ENCODE data around the gene RASSF8.
A peak's percentile ranks its signal among the peaks of the same experiment; 100 is the strongest.
"Not testable (repeated sequence)": the region's sequence is repeated elsewhere in the genome, so short reads cannot be mapped to it uniquely, and the experiment has no call there.

Gene RASSF8

DNA sequence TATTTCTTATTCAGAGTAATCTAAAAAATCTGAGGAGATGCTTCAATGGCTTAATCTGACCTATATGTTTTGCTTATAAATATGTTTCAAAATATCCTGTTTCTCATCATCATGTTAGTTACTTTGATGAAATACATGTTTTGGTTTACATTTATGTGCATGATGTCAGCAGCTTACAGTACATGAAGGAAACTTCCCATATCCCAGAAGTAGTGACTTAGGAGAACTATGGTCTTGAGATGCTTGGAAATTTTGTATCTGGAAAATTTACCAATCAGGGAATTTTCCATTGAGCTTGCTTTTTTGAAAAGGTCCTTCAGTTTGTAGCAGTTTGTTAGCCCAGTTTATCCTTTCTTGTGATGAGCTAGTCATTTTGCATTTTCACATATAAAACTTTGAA, 73.3 kb downstream of the RASSF8 start:
- no peak for DNase-seq

DNA sequence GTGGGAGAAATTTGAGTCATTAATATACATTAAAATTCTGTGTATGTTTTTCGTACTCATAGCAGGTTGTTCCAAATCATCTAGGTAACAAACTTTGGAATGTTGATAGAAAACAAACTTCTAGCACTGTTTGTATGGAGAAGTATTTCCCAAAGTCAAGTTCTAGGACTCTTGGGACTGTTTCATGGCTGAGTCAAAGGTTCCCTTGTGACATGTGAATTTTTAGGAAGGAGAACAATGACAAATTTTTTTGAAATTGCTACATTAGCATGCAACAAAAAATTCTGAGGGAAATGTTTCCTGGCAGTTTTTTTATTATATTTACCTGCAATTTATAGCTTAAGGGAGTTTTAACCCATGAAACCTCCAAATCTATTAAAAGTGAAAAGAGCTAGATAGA, 73.8 kb downstream of the RASSF8 start:
- no peak for DNase-seq

DNA sequence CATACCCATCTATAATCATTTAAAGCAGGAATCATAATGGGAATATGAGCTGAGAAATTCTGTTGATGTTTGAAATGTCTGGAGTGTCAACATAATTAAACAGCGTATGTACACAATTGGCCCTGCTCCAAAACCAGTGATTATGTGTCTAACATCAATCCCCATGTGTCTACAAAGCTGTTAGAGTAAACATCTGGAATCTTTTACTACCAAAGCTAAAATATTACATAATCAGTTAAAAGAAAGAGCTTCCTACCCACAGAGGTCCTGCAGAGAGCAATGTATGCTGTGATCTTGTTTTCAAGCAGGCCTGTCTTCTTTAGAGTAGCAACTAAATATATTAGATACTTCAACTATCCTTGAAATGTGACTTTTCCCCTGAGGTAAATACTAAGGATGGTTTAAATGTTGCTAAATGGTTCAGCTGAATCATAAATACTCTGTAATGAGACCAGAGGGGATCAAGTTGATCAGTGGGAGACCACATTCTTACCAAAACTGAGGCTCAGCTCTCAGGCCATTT, 74.3 kb downstream of the RASSF8 start:
- no peak for DNase-seq

DNA sequence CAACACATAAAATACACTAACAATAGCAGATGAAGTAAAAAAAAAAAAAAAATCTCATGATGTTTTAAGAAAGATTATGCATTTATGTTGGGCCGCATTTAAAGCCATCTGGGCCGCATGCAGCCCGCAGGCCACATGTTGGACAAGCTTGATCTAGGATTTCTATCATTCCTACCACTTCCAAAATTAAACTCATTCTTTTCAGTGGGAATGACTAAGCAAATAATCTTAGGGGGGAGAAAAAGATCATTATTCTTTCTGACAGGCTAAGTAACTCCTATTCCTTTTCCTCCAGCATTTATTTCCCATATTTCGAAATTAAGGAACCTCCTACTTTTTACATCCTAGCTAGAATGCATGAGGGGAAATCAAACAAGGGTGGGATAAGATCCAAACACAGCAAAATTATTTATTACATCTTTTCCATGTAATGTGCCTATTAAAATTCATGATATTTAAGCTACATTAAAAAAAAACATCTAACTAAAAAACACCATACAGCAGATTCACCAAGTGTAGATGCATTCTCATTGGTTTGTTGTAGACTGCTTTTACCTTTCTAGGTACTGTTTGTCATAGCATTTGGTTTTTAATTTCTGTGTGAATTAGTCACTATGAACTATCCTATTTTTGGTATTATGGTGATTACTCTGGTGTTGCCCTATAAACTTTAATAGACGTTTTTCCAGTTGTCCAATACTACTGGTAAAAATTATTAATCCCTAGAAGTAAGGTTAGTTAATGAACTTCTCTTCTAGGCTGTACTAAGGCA, 76.1 kb downstream of the RASSF8 start:
- DNase-seq, result no peak

DNA sequence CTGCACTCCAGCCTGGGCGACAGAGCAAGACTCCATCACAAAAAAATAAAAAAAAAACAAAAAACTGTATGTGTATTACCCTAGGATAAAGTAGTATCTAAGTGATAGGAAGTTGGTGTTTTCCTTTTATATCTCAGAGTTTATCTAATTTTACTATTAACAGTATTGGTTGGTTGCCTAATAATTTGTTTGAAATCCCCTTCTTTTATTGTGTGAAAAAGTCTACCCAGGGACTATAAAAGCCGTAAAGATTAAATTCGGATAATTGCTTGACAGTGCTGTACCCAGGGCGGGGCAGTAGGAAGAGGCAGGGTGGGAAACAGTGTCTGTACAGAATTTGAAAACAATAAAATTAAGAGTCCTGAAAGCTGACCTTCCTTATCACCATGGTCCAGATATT, 78.4 kb downstream of the RASSF8 start:
- no peak for DNase-seq

DNA sequence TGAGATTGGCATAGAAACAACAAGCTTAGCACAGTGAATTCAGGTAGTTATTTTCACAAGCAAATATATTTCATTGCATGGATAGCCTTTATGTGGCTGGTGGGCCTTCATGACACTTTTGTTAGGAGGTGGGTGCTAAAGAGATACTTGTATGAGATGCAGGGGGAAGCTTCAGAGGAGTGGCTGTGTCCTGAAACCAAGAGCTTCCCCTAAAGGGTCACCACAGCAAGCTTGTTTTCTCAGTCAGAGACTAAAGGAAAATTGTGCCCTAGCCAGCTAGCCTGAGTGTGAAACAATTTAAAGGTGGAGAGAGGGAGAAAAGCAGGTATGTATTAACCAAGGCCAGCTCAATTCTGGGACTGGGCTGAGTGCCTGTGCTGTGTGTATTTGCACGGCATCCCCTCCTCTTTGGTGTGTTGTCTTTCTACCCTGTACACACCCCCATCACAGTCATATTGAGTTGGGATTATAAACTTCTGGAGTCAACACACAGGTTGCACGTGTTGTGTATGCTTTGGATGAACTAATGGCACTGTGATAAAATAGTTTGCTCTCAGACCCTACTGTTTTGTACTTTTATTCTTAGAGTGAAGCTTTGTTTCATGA, 79.2 kb downstream of the RASSF8 start:
- no peak for DNase-seq

DNA sequence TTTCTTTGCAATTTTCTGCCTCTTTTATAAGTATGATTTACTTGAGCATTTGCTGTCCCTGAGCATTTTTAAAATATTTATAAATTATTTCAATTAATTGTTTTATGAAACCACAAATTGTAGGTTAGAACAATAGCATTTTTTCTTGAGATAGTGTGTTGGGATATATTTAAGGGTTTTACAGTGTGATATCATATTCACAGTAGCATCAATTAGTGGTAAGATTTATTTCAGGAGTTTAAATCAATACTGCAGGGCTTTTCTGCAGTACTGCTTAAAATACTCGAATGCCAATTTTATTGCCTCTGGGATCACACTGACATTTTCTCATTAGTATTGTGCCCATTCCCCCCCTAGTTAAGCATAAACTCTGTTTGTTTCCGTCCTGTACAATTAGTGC, 84.2 kb downstream of the RASSF8 start:
- no peak for DNase-seq

DNA sequence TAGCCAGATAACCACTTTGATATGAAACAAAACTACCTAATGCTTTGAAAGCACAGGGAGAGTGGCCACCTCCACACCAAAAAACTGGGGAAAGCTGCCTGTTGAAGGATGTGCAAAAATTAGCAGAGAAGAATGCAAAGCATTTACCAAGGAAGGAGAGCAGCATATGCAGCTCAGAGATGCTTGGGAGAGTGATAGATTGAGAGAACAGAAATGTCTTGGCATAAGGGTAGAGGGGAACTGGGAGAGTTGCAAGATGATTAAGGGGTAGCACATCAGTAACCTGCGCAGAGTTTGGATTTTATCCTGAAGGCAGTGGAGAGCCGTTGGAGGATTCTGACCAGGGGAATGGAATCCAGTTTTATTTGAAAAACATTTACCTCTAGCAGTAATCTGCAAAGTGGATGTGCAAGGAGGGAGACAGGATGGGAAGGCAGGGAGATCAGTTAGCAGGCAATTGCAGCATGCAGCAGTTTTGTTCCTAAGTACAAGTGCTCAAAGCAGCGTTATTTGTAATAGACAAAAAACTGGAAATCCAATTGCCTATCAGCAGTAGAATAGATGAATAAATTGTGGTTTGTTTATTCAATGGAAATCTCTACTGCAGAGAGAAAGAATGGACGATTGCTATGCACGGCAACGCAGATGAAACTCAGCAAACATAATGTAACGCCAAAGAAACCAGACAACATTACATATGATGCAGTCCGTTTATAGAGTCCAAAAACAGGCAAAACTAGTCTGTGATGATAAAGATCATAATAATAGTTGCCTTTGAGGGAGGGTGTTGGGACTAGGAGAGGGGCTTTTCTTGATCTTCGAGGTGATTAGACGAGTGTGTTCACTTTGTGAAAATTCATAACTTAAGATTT, 84.9 kb downstream of the RASSF8 start:
- no peak for DNase-seq

DNA sequence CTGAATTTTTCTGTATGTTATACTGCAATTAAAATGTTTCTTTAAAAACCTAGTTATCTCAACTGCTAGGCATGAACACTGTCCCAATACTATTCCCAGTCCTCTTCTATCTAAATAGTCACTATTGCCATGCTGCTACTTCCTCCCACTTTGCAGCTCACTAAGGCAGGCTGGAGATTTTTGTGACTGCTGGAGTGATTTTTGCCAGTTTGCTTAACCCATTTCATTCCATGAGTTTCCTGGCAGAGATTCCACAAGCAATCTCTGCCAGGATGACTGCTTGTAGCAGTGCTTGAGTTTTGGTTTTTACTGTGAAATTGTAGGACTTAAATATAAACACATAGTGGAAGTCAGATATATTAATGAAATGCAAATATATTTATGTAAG, 85.5 kb downstream of the RASSF8 start:
- no peak for DNase-seq

DNA sequence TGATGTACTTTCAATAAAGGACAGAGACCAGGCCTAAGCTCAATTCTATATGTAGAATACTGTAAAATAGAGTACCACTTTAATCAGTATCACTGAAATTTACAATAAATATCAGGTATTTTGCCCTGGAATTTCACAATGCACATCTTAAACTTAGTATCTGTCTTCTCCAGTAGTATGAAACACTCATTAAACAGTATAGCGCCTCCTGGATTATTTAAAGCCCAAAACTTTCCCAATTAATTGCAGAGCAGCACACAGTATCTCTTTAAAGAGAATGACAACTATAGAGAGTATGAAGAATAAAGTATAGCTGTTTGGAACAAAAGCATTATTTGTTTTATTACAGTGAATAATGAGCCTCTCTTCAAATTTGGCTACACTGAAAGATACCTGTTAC, 86.1 kb downstream of the RASSF8 start:
- no peak for DNase-seq

DNA sequence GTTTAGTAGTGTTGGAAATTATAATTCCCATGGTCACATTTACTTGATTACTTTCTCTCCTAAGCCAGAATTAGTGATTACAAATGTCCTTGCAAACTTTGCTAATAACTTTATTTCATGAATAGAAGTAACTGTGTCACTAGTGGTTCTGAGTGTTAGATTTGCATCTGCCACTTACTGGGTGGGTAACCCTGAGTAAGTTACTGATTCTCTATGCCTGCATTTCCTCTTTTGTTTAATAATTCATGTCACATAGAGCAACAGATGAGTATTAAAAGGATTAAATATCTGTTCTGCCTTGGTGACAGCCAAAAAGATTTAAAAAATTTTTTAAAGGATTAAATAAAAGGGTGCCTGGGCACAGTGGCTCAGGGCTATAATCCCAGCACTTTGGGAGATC, 87.7 kb downstream of the RASSF8 start:
- no peak for DNase-seq

DNA sequence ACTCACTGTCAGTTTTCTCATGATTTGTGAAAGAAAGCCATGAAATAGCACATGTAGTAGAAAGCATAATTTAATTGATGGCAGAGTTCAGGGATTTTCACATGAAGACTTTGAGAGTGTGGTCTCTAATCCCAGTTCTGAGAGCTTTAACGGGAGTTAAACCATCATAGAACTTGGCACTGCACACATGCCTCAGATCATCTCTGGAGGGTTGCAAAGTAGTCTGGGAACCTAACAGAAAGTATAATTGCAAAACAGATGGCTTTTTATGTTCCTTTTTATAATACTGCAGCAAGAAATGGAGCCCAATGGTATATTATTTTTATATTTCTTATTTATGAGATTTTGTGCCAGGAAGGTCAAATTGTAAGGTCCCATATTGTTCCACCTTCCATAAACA, 88.4 kb downstream of the RASSF8 start:
- no peak for DNase-seq

DNA sequence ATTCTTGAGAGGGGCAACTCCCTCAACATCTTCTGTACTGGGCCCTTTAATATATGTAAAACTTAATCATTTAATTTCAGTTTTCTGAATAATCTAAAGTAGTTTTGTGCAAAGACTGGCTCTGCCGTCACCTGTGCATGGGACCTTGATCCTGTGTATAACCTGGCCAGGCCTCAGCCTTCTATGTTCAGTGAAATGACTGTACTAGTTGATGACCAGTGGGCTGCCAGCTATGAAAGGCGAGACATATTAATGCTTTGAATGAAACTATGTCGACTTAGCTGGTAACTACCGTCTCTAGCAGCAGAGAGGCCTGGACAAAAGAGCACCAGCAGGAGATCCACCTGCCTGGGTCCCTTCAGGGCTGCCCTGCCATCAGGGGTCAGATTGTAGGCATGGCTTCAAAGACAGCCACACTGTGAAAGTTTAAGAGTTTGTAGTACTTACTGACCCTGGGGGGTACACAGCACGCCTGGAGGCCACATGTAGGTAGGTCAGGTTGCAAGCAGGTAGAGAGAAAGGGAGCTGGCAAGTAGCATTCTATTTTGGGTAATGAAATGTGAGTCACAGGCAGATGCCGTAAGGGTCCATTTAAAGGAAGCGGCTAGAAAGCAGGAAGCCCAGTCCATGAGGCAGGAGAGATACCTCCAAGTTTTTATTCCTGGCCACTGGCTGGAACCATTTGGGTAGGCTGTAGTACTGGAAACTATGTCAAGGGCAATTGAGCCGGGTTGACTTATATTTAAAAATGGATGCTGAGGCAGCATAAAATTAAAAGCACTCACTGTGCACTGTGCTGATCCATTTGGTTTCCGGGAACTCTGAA, 89.1 kb downstream of the RASSF8 start:
- no peak for DNase-seq

DNA sequence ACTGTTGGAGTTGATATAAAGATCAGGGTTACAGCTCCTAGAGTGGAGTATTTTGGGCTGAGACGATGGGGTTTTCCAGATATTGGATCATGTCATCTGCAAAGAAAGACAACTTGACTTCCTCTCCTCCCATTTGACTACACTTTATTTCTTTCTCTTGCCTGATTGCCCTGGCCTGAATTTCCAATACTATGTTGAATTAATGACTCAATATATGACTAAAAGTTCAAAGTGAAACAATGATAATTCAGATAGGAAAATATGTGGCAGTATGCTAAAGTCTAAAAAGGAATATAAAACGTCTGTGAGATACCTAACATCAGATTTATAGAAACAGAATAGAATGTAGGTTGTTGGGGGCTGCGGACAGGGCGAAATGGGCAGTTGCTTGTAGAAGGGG, 94.2 kb downstream of the RASSF8 start:
- DNase-seq, result no peak

DNA sequence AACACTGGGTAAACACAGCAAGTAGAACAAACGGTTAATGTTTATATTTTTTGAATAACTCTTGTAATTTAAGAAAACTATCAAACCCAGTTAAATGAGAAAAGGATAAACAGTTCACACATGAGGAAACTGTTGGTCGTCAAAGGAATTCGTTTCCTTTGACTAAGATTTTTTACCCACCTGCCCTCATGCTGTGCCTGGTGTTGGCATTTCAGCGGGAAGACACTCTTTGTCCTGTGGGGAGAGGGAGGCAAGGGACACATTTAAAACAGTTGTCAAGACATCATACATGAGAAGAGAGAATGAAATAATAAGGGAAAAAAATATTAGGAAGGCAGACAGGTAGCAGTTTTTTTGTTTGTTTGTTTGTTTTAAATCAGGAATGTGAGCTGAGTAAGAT, 95.9 kb downstream of the RASSF8 start:
- DNase-seq, result no peak

DNA sequence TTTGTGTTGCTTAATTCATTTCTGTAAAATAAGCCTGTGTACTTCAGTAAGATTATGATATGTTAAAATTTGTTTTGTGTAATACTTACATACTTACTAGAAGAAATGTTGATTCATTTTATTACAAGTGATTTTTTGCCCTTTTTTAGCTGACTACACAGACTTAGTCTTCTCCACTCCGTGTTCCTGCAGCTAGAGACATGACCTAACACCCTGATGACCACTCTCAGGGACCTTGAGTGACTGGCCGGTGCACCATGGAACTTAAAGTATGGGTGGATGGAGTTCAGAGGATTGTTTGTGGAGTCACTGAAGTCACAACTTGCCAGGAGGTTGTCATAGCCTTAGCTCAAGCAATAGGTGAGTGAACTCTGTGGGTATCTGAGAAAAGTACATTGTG, 96.6 kb downstream of the RASSF8 start:
- DNase-seq, result no peak

DNA sequence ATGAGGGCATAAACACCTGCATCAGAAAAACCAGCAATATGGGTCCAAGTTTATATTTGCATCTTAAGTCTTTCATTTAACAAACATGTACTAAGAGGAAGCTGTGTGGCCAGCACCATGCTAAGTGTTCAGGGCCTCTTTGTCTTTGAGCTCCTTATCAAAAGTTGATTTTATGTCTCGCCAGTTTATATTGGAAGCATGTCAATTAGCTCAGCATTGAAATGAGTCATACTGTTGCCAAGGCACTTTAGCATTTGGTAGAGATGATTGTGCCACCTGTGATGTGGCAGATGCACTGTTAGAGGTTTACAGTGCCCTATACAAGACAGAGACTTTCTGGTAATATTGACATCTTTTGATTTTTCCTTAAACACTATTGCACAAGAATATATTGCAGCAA, 97.9 kb downstream of the RASSF8 start:
- peak; percentile 15 for DNase-seq

DNA sequence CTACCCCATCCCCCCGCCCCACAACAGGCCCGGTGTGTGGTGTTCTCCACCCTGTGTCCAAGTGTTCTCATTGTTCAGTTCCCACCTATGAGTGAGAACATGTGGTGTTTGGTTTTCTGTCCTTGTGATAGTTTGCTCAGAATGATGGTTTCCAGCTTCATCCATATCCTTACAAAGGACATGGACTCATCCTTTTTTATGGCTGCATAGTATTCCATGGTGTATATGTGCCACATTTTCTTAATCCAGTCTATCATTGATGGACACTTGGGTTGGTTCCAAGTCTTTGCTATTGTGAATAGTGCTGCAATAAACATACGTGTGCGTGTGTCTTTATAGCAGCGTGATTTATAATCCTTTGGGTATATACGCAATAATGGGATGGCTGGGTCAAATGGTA, 98.8 kb downstream of the RASSF8 start:
- not testable (repeated sequence) for DNase-seq

DNA sequence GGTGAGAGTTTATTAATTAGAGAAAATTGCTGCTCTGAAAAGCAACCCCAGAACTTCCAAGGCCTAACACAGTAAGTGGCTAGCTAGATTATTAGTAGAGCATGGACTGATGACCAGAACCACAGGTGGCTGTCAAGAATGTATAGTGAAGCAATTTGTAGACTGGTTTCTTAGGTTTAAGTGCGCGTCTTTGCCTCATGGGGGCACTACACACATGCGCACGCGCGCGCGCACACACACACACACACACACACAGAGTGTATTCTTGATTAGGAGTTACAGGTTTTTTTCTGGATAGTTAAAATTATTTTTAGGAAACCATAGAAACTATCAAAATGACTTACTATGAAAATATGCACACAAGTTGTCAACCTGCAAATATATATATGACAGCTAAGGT, 99.8 kb downstream of the RASSF8 start:
- DNase-seq, result no peak

DNA sequence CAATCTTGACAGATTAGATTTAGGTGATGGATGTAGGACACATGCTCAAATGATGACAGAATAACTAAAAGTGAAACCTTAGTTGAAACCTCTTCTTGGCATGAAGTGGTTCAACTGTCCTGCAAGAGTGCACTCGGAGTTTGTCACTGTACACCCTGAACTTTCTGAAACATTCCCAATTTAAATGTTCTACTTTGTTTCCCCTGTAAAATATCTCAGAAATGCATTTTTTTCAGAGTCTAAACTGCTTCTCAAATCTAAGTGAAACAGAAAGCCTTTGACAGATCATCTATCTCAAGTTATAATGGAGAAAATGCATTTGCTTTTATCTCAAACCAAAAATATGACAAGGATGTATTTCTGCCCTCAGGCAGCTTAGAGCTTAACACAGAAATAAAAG, 100.3 kb downstream of the RASSF8 start:
- no peak for DNase-seq

DNA sequence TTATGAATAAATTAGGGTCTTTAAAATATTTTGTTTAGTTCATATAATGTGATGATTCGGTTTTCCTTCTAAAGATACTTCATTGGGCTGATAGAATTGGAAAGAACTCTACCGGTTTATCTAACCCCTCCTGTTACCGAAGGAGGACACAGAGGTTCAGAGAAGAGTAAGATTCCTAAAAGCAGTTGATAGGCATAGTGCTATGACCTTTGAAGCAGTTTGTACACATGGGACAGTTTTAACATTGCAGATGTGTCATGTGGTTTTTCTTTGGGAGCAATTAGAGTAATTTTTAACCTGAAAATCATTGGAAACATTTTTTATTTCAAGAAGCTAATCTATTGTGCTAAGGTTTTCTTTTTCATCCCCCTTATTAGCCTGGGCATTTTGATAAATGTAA, 103.5 kb downstream of the RASSF8 start:
- DNase-seq, result no peak

DNA sequence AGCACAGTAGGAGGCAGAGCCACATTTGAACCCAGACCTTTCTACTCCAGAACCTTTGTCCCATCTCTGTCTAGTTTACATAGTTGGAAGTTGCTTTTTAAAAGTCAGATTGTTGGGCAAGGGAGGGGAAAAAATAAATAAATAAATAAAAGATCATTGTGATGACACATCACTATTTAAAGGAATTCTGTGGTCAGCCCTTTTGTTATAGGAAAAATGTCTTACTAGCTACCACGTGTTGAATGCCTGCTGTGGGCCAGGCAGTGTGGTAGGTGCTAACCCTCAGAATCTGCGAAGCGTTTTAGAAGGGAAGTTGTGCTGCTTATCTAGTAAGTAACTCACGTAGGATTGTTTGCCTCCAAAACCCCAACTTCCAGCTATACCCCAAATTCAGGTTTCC, 104.1 kb downstream of the RASSF8 start:
- DNase-seq, result no peak

DNA sequence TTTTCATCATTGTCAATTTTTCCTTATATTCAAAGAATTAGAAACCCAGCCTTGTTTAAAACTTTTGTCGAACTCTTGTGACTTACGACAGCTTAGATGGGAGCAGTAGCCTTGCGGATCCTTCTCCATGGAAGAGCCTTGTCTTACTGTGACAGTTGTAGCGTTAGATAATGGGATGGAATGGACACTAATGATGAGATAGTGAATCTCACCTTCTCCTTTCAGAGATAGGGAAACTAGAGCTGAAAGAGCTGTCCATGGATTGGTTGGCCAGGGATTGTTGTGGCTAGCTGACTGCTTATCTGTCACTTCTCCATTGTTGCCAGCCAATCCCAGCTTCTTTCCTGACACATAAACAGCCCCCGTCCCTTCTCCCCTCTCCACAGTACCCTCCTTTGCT, 107.0 kb downstream of the RASSF8 start:
- DNase-seq, result no peak
